GM21825 (cell line): Measurements from ENCODE around the gene SEZ6L.
"Not testable (repeated sequence)": the region's sequence is repeated elsewhere in the genome, so short reads cannot be mapped to it uniquely, and the experiment has no call there.

Experiments used
- ATAC-seq: cut with Tn5 transposase; IDR thresholded peaks from one replicate; pipeline ENCODE4 v1.9.1; 2021; ENCODE audit warnings: mild to moderate bottlenecking, moderate library complexity; ENCODE audit not compliant: unreplicated experiment

SEZ6L gene

GRCh38 chr22:26374391-26375026, 205.2 kb downstream of the SEZ6L start:
- ATAC-seq: no peak

- ATAC-seq: no peak
These were observed 208.0 kb downstream of the SEZ6L start for GRCh38 chr22:26377170-26377830.

GRCh38 chr22:26380072-26380830, 211.0 kb downstream of the SEZ6L start:
- ATAC-seq: no peak

- no peak for ATAC-seq
These were observed 213.5 kb downstream of the SEZ6L start for GRCh38 chr22:26382782-26383181.

- no peak for ATAC-seq
These were observed 214.8 kb downstream of the SEZ6L start for GRCh38 chr22:26383968-26384556.

DNA sequence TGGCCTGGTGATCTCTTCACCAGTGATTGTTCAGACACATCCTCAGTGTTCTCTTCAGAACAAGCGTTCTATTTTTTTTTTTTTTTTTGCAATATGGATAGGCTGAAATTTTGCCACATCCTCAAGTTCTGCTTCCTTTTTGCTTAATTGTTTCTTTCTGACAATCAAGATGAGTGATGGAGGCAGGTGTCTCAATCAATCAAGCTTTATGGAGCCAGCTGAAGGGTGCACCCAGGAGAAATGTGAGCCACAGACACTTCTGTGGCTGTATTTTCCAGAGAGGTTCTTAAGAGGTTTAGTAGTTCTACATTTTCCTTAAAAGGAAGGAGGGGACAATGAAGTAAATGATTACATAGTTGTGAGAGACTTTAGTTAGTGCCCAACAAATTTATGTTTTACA, 215.9 kb downstream of the SEZ6L start:
- no peak for ATAC-seq

- ATAC-seq: no peak
These were observed 219.9 kb downstream of the SEZ6L start for GRCh38 chr22:26389125-26389524.

GRCh38 chr22:26391091-26391490, 221.8 kb downstream of the SEZ6L start:
- no peak for ATAC-seq

GRCh38 chr22:26391623-26392022, 222.4 kb downstream of the SEZ6L start:
- no peak for ATAC-seq

DNA sequence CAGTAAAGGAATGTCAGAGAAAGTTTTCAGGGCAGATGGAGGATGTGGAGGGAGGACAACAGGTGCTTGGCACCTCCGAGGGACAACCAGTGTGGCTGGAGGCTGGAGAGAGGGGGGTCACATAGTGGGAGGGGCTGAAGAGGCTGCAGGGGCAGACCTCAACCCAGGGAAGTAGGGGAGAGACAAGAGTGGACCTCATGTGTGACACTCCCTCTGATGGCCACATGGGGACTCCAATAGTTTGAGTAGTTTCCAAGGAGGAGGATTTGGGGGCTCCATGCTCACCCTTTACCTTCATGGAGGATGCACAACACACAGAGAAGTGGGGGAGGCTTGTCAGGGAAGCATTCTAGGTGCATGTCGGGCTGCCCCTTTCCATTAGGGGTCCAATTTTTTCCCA, 224.7 kb downstream of the SEZ6L start:
- ATAC-seq: no peak

DNA sequence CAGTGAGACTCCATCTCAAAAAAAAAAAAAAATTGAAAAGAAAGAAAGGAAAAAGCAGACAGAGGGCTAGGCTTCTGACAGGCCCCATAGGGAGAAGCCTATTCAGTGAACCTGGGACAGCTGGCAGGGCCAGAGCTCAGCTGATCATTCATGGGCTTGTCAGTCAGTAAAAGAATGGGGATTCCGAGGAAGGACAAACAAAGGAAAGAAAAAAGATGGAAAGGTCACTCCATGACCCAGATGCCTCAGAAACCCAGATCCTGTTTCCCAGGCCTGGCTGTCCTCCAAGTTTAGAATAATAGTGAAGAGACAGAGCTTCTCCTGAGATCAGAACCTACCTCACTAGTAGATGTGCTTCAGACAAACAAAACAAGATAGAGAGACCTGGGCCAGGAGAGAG, 225.5 kb downstream of the SEZ6L start:
- no peak for ATAC-seq

GRCh38 chr22:26395926-26396325, 226.7 kb downstream of the SEZ6L start:
- no peak for ATAC-seq

- ATAC-seq: no peak
These were observed 229.5 kb downstream of the SEZ6L start for GRCh38 chr22:26398741-26399153.

DNA sequence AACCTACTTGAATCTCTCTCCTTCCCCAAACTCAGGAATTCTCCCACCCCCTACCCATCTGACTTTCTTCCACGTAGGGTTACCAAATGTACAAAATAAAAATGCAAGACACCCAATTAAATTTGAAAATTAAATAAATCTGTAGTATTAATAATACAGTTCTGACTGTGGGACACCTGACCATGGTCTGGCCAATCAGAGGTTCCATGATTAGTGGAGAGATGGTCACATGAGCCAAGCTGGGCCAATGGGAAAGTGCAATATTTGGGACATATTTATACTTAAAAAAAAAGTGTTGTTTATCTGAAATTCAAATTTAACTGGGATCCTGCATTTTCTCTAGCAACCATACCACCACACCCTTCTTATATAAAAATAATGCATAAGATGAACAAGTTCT, 230.0 kb downstream of the SEZ6L start:
- ATAC-seq: no peak

- no peak for ATAC-seq
These were observed 232.5 kb downstream of the SEZ6L start for GRCh38 chr22:26401726-26402125.

DNA sequence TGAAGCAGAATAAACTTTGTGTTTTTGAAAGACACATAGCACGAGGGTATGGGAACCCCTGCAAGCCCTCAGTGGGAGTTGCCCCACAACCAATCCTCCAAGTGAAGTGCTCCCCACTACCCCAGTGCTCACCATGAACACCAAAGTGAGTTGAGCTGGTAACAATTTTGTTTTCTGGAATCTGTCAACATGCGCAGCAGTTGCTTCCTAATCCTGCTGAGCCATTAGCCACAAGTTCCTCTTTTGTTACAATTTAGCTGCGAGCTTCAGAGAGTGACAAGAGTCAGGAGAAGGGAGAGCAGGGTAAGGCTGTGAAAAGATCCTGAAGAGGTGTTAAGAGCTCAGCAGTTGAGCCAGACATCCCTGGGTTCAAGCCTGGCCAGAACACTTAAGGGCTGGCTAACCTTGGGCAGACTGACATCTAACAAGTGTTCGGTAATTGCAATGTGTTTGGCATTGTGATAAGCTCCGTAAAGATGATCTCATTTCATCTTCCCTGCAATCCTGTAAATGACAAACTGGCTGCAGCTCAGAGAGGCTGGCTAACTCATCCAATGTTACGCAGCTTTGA, 235.7 kb downstream of the SEZ6L start:
- no peak for ATAC-seq

DNA sequence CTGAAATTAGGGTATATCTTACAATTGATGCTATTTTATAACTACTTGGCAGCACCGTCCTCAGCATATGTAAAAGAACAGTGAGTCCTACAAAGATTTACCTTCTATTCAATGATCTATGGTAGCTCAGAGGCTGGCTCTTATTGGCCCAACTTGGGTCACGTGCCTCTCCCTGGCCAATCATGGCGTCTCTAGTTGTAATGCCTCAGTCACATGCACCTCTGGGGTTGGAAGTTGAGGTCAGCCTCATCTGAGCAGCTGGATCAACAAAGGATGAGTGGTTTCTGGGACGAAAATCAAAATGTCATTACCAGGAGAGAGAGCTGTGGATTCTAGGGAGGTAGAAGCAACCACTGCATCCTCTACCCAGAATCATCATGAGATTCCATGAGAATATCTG, 236.9 kb downstream of the SEZ6L start:
- no peak for ATAC-seq

- ATAC-seq: not testable (repeated sequence)
These were observed 239.4 kb downstream of the SEZ6L start for GRCh38 chr22:26408562-26409220.

- no peak for ATAC-seq
These were observed 240.6 kb downstream of the SEZ6L start for GRCh38 chr22:26409719-26410335.

GRCh38 chr22:26410386-26410785, 241.1 kb downstream of the SEZ6L start:
- no peak for ATAC-seq
